ENCODE data around the gene GLDC.

Gene GLDC

GRCh38 chr9:6525326-6526045 is 120.0 kb downstream of the GLDC start:
- Histone ChIP-seq H3K4me3 (ENCODE audit: low read depth in 1 of 2, low read length in 2 of 2) (no peak overlapping the region), H3K36me3 (ENCODE audit: control insufficient read depth in 1 of 2, insufficient read depth in 2 of 2, low read length in 2 of 2) (no peaks in the 10 kb centered on the region), H3K9ac (ENCODE audit: low read depth in 1 of 2, low read length in 2 of 2) (no peak overlapping the region), H3K9me3 (ENCODE audit: control insufficient read depth in 1 of 2, low read length in 2 of 2) (peaks cover 3 to 5% of the 10 kb centered on the region in 2 donors), H3K4me1 (ENCODE audit: control insufficient read depth in 1 of 2, insufficient read depth in 2 of 2, low read length in 2 of 2) (peaks cover 0 to 3% of the 10 kb centered on the region in 2 donors), H3K27ac (ENCODE audit: low read depth, low read length) (no peak overlapping the region), H3K27me3 (ENCODE audit: control insufficient read depth in 1 of 2, insufficient read depth in 2 of 2, low read length in 2 of 2) (no peaks in the 10 kb centered on the region)

- Histone ChIP-seq H3K4me1 (ENCODE audit: control insufficient read depth in 1 of 2, insufficient read depth in 2 of 2, low read length in 2 of 2) (no peaks in the 10 kb centered on the region), H3K36me3 (ENCODE audit: control insufficient read depth in 1 of 2, insufficient read depth in 2 of 2, low read length in 2 of 2) (no peaks in the 10 kb centered on the region)
Observed at GRCh38 chr9:6522263-6522662, 123.3 kb downstream of the GLDC start.

GRCh38 chr9:6512085-6512657 is 133.4 kb downstream of the GLDC start:
- Histone ChIP-seq H3K9ac (ENCODE audit: low read depth in 1 of 2, low read length in 2 of 2) (no peak overlapping the region), H3K4me1 (ENCODE audit: control insufficient read depth in 1 of 2, insufficient read depth in 2 of 2, low read length in 2 of 2) (no peaks in the 10 kb centered on the region), H3K36me3 (ENCODE audit: control insufficient read depth in 1 of 2, insufficient read depth in 2 of 2, low read length in 2 of 2) (peaks cover 0 to 9% of the 10 kb centered on the region in 2 donors), H3K27ac (ENCODE audit: low read depth, low read length) (no peak overlapping the region), H3K27me3 (ENCODE audit: control insufficient read depth in 1 of 2, insufficient read depth in 2 of 2, low read length in 2 of 2) (no peaks in the 10 kb centered on the region), H3K9me3 (ENCODE audit: control insufficient read depth in 1 of 2, low read length in 2 of 2) (no peaks in the 10 kb centered on the region), H3K4me3 (ENCODE audit: low read depth in 1 of 2, low read length in 2 of 2) (no peak overlapping the region)

More at GRCh38 chr9:6522263-6522662, 123.3 kb downstream of the GLDC start:
- Histone ChIP-seq H3K4me3 (ENCODE audit: low read depth in 1 of 2, low read length in 2 of 2) (no peak overlapping the region), H3K27ac (ENCODE audit: low read depth, low read length) (no peak overlapping the region), H3K27me3 (ENCODE audit: control insufficient read depth in 1 of 2, insufficient read depth in 2 of 2, low read length in 2 of 2) (no peaks in the 10 kb centered on the region), H3K9me3 (ENCODE audit: control insufficient read depth in 1 of 2, low read length in 2 of 2) (peaks cover 3 to 5% of the 10 kb centered on the region in 2 donors), H3K9ac (ENCODE audit: low read depth in 1 of 2, low read length in 2 of 2) (no peak overlapping the region)

GRCh38 chr9:6506571-6506970 is 139.0 kb downstream of the GLDC start:
- Histone ChIP-seq H3K9ac (ENCODE audit: low read depth in 1 of 2, low read length in 2 of 2) (no peak overlapping the region), H3K27me3 (ENCODE audit: control insufficient read depth in 1 of 2, insufficient read depth in 2 of 2, low read length in 2 of 2) (no peaks in the 10 kb centered on the region), H3K27ac (ENCODE audit: low read depth, low read length) (no peak overlapping the region), H3K36me3 (ENCODE audit: control insufficient read depth in 1 of 2, insufficient read depth in 2 of 2, low read length in 2 of 2) (peaks cover 7 to 45% of the 10 kb centered on the region in 2 donors), H3K9me3 (ENCODE audit: control insufficient read depth in 1 of 2, low read length in 2 of 2) (no peaks in the 10 kb centered on the region), H3K4me3 (ENCODE audit: low read depth in 1 of 2, low read length in 2 of 2) (no peak overlapping the region), H3K4me1 (ENCODE audit: control insufficient read depth in 1 of 2, insufficient read depth in 2 of 2, low read length in 2 of 2) (no peaks in the 10 kb centered on the region)

GRCh38 chr9:6502399-6502798 is 143.1 kb downstream of the GLDC start:
- Histone ChIP-seq H3K9ac (ENCODE audit: low read depth in 1 of 2, low read length in 2 of 2) (no peak overlapping the region), H3K9me3 (ENCODE audit: control insufficient read depth in 1 of 2, low read length in 2 of 2) (no peaks in the 10 kb centered on the region), H3K4me1 (ENCODE audit: control insufficient read depth in 1 of 2, insufficient read depth in 2 of 2, low read length in 2 of 2) (no peaks in the 10 kb centered on the region), H3K27me3 (ENCODE audit: control insufficient read depth in 1 of 2, insufficient read depth in 2 of 2, low read length in 2 of 2) (no peaks in the 10 kb centered on the region), H3K27ac (ENCODE audit: low read depth, low read length) (no peak overlapping the region), H3K36me3 (ENCODE audit: control insufficient read depth in 1 of 2, insufficient read depth in 2 of 2, low read length in 2 of 2) (peaks cover 15 to 67% of the 10 kb centered on the region in 2 donors), H3K4me3 (ENCODE audit: low read depth in 1 of 2, low read length in 2 of 2) (no peak overlapping the region)

GRCh38 chr9:6501526-6502210 is 143.9 kb downstream of the GLDC start:
- Histone ChIP-seq H3K4me3 (ENCODE audit: low read depth in 1 of 2, low read length in 2 of 2) (no peak overlapping the region), H3K36me3 (ENCODE audit: control insufficient read depth in 1 of 2, insufficient read depth in 2 of 2, low read length in 2 of 2) (peaks cover 20 to 73% of the 10 kb centered on the region in 2 donors)

GRCh38 chr9:6498982-6499381 is 146.5 kb downstream of the GLDC start:
- Histone ChIP-seq H3K4me3 (ENCODE audit: low read depth in 1 of 2, low read length in 2 of 2) (no peak overlapping the region), H3K36me3 (ENCODE audit: control insufficient read depth in 1 of 2, insufficient read depth in 2 of 2, low read length in 2 of 2) (peaks cover 14 to 55% of the 10 kb centered on the region in 2 donors), H3K9ac (ENCODE audit: low read depth in 1 of 2, low read length in 2 of 2) (no peak overlapping the region), H3K9me3 (ENCODE audit: control insufficient read depth in 1 of 2, low read length in 2 of 2) (no peaks in the 10 kb centered on the region), H3K4me1 (ENCODE audit: control insufficient read depth in 1 of 2, insufficient read depth in 2 of 2, low read length in 2 of 2) (no peaks in the 10 kb centered on the region), H3K27me3 (ENCODE audit: control insufficient read depth in 1 of 2, insufficient read depth in 2 of 2, low read length in 2 of 2) (no peaks in the 10 kb centered on the region), H3K27ac (ENCODE audit: low read depth, low read length) (no peak overlapping the region)

More at GRCh38 chr9:6501526-6502210, 143.9 kb downstream of the GLDC start:
- H3K9me3 ChIP-seq (ENCODE audit: control insufficient read depth in 1 of 2, low read length in 2 of 2), result no peaks in the 10 kb centered on the region
- no peaks in the 10 kb centered on the region for H3K27me3 ChIP-seq (ENCODE audit: control insufficient read depth in 1 of 2, insufficient read depth in 2 of 2, low read length in 2 of 2)
- H3K4me1 ChIP-seq (ENCODE audit: control insufficient read depth in 1 of 2, insufficient read depth in 2 of 2, low read length in 2 of 2), result no peaks in the 10 kb centered on the region
- H3K27ac ChIP-seq (ENCODE audit: low read depth, low read length), result no peak overlapping the region
- H3K9ac ChIP-seq (ENCODE audit: low read depth in 1 of 2, low read length in 2 of 2), result no peak overlapping the region

- Histone ChIP-seq H3K4me1 (ENCODE audit: control insufficient read depth in 1 of 2, insufficient read depth in 2 of 2, low read length in 2 of 2) (no peaks in the 10 kb centered on the region), H3K27ac (ENCODE audit: low read depth, low read length) (no peak overlapping the region), H3K4me3 (ENCODE audit: low read depth in 1 of 2, low read length in 2 of 2) (no peak overlapping the region), H3K27me3 (ENCODE audit: control insufficient read depth in 1 of 2, insufficient read depth in 2 of 2, low read length in 2 of 2) (no peaks in the 10 kb centered on the region), H3K36me3 (ENCODE audit: control insufficient read depth in 1 of 2, insufficient read depth in 2 of 2, low read length in 2 of 2) (peaks cover 9 to 52% of the 10 kb centered on the region in 2 donors), H3K9me3 (ENCODE audit: control insufficient read depth in 1 of 2, low read length in 2 of 2) (no peaks in the 10 kb centered on the region), H3K9ac (ENCODE audit: low read depth in 1 of 2, low read length in 2 of 2) (no peak overlapping the region)
Observed at GRCh38 chr9:6495466-6495865, 150.1 kb downstream of the GLDC start.

GRCh38 chr9:6490863-6491262 is 154.7 kb downstream of the GLDC start:
- Histone ChIP-seq H3K27me3 (ENCODE audit: control insufficient read depth in 1 of 2, insufficient read depth in 2 of 2, low read length in 2 of 2) (no peaks in the 10 kb centered on the region), H3K9ac (ENCODE audit: low read depth in 1 of 2, low read length in 2 of 2) (no peak overlapping the region), H3K9me3 (ENCODE audit: control insufficient read depth in 1 of 2, low read length in 2 of 2) (no peaks in the 10 kb centered on the region), H3K27ac (ENCODE audit: low read depth, low read length) (no peak overlapping the region), H3K4me3 (ENCODE audit: low read depth in 1 of 2, low read length in 2 of 2) (no peak overlapping the region), H3K36me3 (ENCODE audit: control insufficient read depth in 1 of 2, insufficient read depth in 2 of 2, low read length in 2 of 2) (peaks cover 6 to 39% of the 10 kb centered on the region in 2 donors), H3K4me1 (ENCODE audit: control insufficient read depth in 1 of 2, insufficient read depth in 2 of 2, low read length in 2 of 2) (no peaks in the 10 kb centered on the region)

- H3K4me3 ChIP-seq (ENCODE audit: low read depth in 1 of 2, low read length in 2 of 2), result no peak overlapping the region
- no peak overlapping the region for H3K9ac ChIP-seq (ENCODE audit: low read depth in 1 of 2, low read length in 2 of 2)
- H3K36me3 ChIP-seq (ENCODE audit: control insufficient read depth in 1 of 2, insufficient read depth in 2 of 2, low read length in 2 of 2), result peaks cover 6 to 43% of the 10 kb centered on the region in 2 donors
- no peaks in the 10 kb centered on the region for H3K9me3 ChIP-seq (ENCODE audit: control insufficient read depth in 1 of 2, low read length in 2 of 2)
- H3K27ac ChIP-seq (ENCODE audit: low read depth, low read length), result no peak overlapping the region
- H3K4me1 ChIP-seq (ENCODE audit: control insufficient read depth in 1 of 2, insufficient read depth in 2 of 2, low read length in 2 of 2), result no peaks in the 10 kb centered on the region
- H3K27me3 ChIP-seq (ENCODE audit: control insufficient read depth in 1 of 2, insufficient read depth in 2 of 2, low read length in 2 of 2), result no peaks in the 10 kb centered on the region
Observed at GRCh38 chr9:6489099-6489498, 156.4 kb downstream of the GLDC start.
